Measurements from ENCODE around the gene RLN3.

GRCh38 chr19:13995878-13996765, 31.8 kb upstream of the RLN3 start:
- TF ChIP-seq GATA2 (IDR thresholded peaks at IDR 0.05; ENCODE audit: low read depth, low read length) (no peak), GATA3 (IDR thresholded peaks at IDR 0.05; ENCODE audit: low read depth, low read length) (no peak)

Data from SH-SY5Y (cell line).